Thoracic aorta (tissue), 2 donors: ENCODE results near the gene HHIP. TPM values are rescaled to one million over a fixed set of nuclear protein-coding genes. Genes with fewer than 3 reads are reported as not detected.

Experiments
- ATAC-seq: fragments of 150-250 bp; one replicate; pipeline ENCODE4 v1.8.0; 2017; ENCODE audit warnings: low read depth; ENCODE audit not compliant: insufficient number of reproducible peaks, low FRiP score
- DNase-seq: peaks from one replicate; pipeline ENCODE4 v3.0.0-alpha.2; 2020; ENCODE audit warnings: low spot score
- H3K27ac ChIP-seq, 2 donors: fragments of 200-600 bp; sonication (generic); 1 replicate in 1 of 2; 2 replicates in 1 of 2; pipeline ENCODE4 v1.5.1; 2016; ENCODE audit warnings: mild to moderate bottlenecking in 2 of 2, moderate library complexity in 2 of 2
- H3K27me3 ChIP-seq: fragments of 200-600 bp; sonication (generic); replicated peaks from 2 replicates; pipeline ENCODE4 v1.6.0; 2016; ENCODE audit warnings: mild to moderate bottlenecking; ENCODE audit not compliant: insufficient read depth
- H3K36me3 ChIP-seq: fragments of 200-600 bp; sonication (generic); one replicate; pipeline ENCODE4 v1.5.1; 2016
- H3K4me1 ChIP-seq, 2 donors: fragments of 200-600 bp; sonication (generic); 1 replicate in 1 of 2; 2 replicates in 1 of 2; pipeline versions ENCODE4 v1.5.1 to v1.6.0; 2016; ENCODE audit warnings: low read depth in 2 of 2, mild to moderate bottlenecking in 1 of 2; ENCODE audit not compliant: control insufficient read depth in 1 of 2
- H3K4me3 ChIP-seq: fragments of 200-600 bp; sonication (generic); 2 replicates; pipeline ENCODE4 v1.5.1; 2016; ENCODE audit warnings: mild to moderate bottlenecking
- H3K9me3 ChIP-seq: fragments of 200-600 bp; sonication (generic); 2 replicates; pipeline ENCODE4 v1.5.1; 2016
- total RNA-seq, 2 donors: library from RNA; depleted of rRNA; stranded (reverse); fragments of >200 nt; gene quantifications; one replicate each; pipeline versions ENCODE4 v1.1.0 to v1.2.3, GENCODE V29; 2016
- TF ChIP-seq, protein P1 (sequence below): fragments of 200-600 bp; sonication (generic); IDR thresholded peaks from one replicate; pipeline ENCODE4 v1.5.1; 2019; ENCODE audit warnings: antibody characterized with exemption

The HHIP gene
- total RNA-seq, 2 donors from 2014 or later = 0.49 to 0.54 TPM

- H3K36me3 ChIP-seq = no peaks in the 10 kb centered on the region
- TF ChIP-seq, protein P1, sequence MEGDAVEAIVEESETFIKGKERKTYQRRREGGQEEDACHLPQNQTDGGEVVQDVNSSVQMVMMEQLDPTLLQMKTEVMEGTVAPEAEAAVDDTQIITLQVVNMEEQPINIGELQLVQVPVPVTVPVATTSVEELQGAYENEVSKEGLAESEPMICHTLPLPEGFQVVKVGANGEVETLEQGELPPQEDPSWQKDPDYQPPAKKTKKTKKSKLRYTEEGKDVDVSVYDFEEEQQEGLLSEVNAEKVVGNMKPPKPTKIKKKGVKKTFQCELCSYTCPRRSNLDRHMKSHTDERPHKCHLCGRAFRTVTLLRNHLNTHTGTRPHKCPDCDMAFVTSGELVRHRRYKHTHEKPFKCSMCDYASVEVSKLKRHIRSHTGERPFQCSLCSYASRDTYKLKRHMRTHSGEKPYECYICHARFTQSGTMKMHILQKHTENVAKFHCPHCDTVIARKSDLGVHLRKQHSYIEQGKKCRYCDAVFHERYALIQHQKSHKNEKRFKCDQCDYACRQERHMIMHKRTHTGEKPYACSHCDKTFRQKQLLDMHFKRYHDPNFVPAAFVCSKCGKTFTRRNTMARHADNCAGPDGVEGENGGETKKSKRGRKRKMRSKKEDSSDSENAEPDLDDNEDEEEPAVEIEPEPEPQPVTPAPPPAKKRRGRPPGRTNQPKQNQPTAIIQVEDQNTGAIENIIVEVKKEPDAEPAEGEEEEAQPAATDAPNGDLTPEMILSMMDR = no peak
- H3K27ac ChIP-seq = no peak overlapping the region
- no peaks in the 10 kb centered on the region for H3K9me3 ChIP-seq
- H3K27me3 ChIP-seq = no peaks in the 10 kb centered on the region
- no peak overlapping the region for H3K4me3 ChIP-seq
- H3K4me1 ChIP-seq = no peaks in the 10 kb centered on the region
- ATAC-seq = no peak
- no peak for DNase-seq
Measured at GRCh38 chr4:144614850-144615585, 30.9 kb upstream of the HHIP start.

DNA sequence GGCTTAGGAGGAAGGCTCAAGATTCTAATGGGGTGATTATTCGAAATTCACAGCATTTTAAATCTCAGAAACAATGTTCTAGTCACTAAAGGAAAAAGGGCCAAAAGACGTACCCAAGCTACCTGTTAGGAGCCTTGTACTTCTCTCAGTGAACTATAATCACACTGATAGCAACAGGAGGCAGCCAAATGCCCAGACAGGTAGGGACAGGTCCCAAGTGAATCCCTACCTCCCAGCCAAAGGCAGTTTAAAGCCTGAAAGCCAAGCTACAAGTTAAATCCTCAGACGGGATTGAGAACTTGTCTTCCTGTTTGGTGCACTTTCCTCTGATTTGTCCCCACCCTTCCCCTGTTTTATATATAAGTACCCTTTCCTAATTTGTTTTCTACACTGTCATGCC, 24.3 kb upstream of the HHIP start:
- Histone ChIP-seq H3K27me3 (no peaks in the 10 kb centered on the region), H3K27ac (no peak overlapping the region), H3K9me3 (no peaks in the 10 kb centered on the region), H3K36me3 (no peaks in the 10 kb centered on the region), H3K4me1 (no peaks in the 10 kb centered on the region), H3K4me3 (no peak overlapping the region)
- DNase-seq = no peak
- TF ChIP-seq, protein P1 = no peak
- no peak for ATAC-seq

- Histone ChIP-seq H3K9me3 (no peaks in the 10 kb centered on the region), H3K36me3 (no peaks in the 10 kb centered on the region), H3K27me3 (no peaks in the 10 kb centered on the region), H3K4me3 (no peak overlapping the region), H3K4me1 (no peaks in the 10 kb centered on the region), H3K27ac (no peak overlapping the region)
- ATAC-seq (no peak), DNase-seq (no peak)
- TF ChIP-seq, protein P1 = no peak
Measured at GRCh38 chr4:144627663-144628076, 18.3 kb upstream of the HHIP start.

DNA sequence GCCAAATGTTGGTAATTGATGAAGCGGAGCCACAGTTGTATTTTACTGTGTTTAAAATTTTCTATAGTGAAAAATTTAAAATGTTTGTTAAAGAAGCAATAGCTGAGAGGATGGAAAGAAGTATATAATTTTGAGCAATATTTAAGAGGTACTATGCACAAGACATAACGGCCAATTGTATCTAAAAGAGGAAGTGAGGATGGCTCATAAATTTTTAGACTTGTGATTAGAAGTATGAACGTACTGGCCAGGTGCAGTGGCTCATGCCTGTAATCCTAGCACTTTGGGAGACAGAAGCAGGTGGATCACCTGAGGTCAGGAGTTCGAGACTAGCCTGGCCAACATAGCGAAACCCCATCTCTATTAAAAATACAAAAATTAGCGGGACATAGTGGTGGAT, 12.7 kb upstream of the HHIP start:
- Histone ChIP-seq H3K4me3 (no peak overlapping the region), H3K9me3 (no peaks in the 10 kb centered on the region)
- ATAC-seq = no peak

DNA sequence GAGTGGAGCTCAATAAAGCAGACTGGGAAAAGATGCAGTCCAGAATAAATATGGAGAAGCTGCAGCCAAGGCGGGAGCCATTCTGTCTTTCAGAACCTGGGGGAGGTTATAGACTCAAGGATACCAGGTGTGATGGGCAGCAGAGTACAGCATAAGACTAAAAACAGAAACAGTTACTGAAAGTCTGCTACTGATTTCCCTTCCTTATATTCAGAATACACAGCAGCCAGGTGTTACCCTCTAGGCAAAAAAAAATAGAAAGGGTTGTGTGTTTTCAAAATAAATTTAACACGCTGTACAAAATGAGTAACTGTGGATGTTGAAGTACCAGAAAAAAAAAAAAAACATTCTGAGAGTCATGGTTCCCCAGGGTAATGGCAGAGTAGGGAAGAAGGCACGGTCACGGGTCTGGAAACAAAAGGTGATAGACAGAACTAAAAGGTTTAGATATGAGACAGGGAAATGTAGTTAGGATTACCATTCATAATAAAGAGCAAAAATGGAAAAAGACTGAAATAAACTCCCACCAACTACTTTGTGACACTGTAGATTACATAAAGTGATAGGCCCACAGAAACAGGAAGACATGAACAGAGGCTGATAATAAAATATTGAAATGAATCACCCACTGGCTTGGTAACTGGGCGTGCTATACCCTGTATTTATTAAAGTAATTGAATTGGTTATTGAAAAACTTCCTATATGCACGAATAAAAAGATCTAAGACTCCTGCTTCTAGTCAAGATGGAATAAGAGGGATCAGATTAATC, 10.8 kb upstream of the HHIP start:
- Histone ChIP-seq H3K36me3 (no peaks in the 10 kb centered on the region), H3K27me3 (no peaks in the 10 kb centered on the region), H3K4me3 (no peak overlapping the region), H3K9me3 (no peaks in the 10 kb centered on the region), H3K4me1 (no peaks in the 10 kb centered on the region), H3K27ac (no peak overlapping the region)
- ATAC-seq (no peak), DNase-seq (no peak)
- TF ChIP-seq, protein P1 = no peak

More for the DNA sequence above, 12.7 kb upstream of the HHIP start:
- Histone ChIP-seq H3K27me3 (no peaks in the 10 kb centered on the region), H3K36me3 (no peaks in the 10 kb centered on the region), H3K4me1 (no peaks in the 10 kb centered on the region), H3K27ac (no peak overlapping the region)
- TF ChIP-seq, protein P1 = no peak
- no peak for DNase-seq
